Esophagus squamous epithelium (tissue), 4 donors: Measurements from ENCODE around the gene BRD1.

Source experiments
- CTCF ChIP-seq, 6 experiments: fragments of 450-650 bp in 4 of 6; fragments of 200-600 bp in 2 of 6; sonication (generic) in 2 of 6; IDR thresholded peaks; one replicate each; pipeline ENCODE4 v1.5.1; 2016 to 2019; ENCODE audit warnings: antibody characterized with exemption in 6 of 6, mild to moderate bottlenecking in 4 of 6, moderate library complexity in 4 of 6
- POLR2A ChIP-seq, 4 donors: fragments of 450-650 bp; IDR thresholded peaks; one replicate each; pipeline ENCODE4 v1.6.1; 2017; ENCODE audit warnings: antibody characterized with exemption in 4 of 4, mild to moderate bottlenecking in 4 of 4, moderate library complexity in 3 of 4

GRCh38 chr22:49769691-49770546 is 57.8 kb downstream of the BRD1 start:
- TF ChIP-seq CTCF (IDR thresholded peaks at IDR 0.05), result no peak
- no peak for TF ChIP-seq POLR2A (IDR thresholded peaks at IDR 0.05)
